Esophagus muscularis mucosa (tissue), 4 donors: ENCODE measurements around the gene EZH2. TPM values are rescaled to one million over a fixed set of nuclear protein-coding genes. Genes with fewer than 3 reads are reported as not detected.

Experiments used
- DNase-seq: peaks from one replicate; pipeline ENCODE4 v3.0.0-alpha.2; 2017; ENCODE audit errors: extremely low spot score
- H3K27ac ChIP-seq, 4 donors: fragments of 200-600 bp; sonication (generic); replicated peaks in 1 of 4; 1 replicate in 3 of 4; 2 replicates in 1 of 4; pipeline ENCODE4 v1.5.1; 2016 to 2019; ENCODE audit warnings: mild to moderate bottlenecking in 1 of 4
- H3K27me3 ChIP-seq, 4 donors: fragments of 200-600 bp; sonication (generic); one replicate each; pipeline versions ENCODE4 v1.5.1 to v1.6.0; 2016 to 2019
- H3K36me3 ChIP-seq, 4 donors: fragments of 200-600 bp; sonication (generic); one replicate each; pipeline ENCODE4 v1.5.1; 2016 to 2019
- H3K4me1 ChIP-seq, 4 donors: fragments of 200-600 bp; sonication (generic); one replicate each; pipeline ENCODE4 v1.5.1; 2016 to 2019
- H3K4me3 ChIP-seq, 4 donors: fragments of 200-600 bp; sonication (generic); 1 replicate in 2 of 4; 2 replicates in 2 of 4; pipeline ENCODE4 v1.5.1; 2016 to 2019; ENCODE audit warnings: mild to moderate bottlenecking in 4 of 4, moderate library complexity in 1 of 4
- H3K9me3 ChIP-seq, 4 donors: fragments of 200-600 bp; sonication (generic); 1 replicate in 3 of 4; 2 replicates in 1 of 4; pipeline ENCODE4 v1.5.1; 2016 to 2019
- EP300 ChIP-seq: sonication (generic); formaldehyde crosslinking; IDR thresholded peaks from one replicate; pipeline ENCODE4 v1.6.1; 2017; ENCODE audit warnings: antibody characterized with exemption
- POLR2A ChIP-seq: fragments of 450-650 bp; IDR thresholded peaks from one replicate; pipeline ENCODE4 v1.6.1; 2017; ENCODE audit warnings: antibody characterized with exemption, moderate library complexity, mild to moderate bottlenecking, low read depth
- POLR2AphosphoS5 ChIP-seq, 2 donors: sonication (generic); formaldehyde crosslinking; IDR thresholded peaks; one replicate each; pipeline ENCODE4 v1.6.1; 2017; ENCODE audit warnings: antibody characterized with exemption in 2 of 2
- WGBS: methylation state at CpG from one replicate; pipeline ENCODE4 v1.1.5; 2018; 5-methylcytosine and 5-hydroxymethylcytosine counted together
- intact Hi-C: fragments of 100-400 bp; cut with DNase I; formaldehyde crosslinking; loops from one replicate; pipeline ENCODE4 v1.15.1; 2023
- total RNA-seq, 4 donors: library from RNA; depleted of rRNA; stranded (reverse); fragments of >200 nt; gene quantifications; one replicate each; pipeline versions ENCODE4 v1.1.0 to v1.2.1, GENCODE V29; 2016
- TF ChIP-seq, protein P1 (sequence below), 3 experiments: fragments of 200-600 bp in 2 of 3; fragments of 450-650 bp in 1 of 3; sonication (generic) in 2 of 3; IDR thresholded peaks; one replicate each; pipeline ENCODE4 v1.5.1; 2017 to 2019; ENCODE audit warnings: antibody characterized with exemption in 3 of 3, mild to moderate bottlenecking in 2 of 3, moderate library complexity in 1 of 3

Gene EZH2
- total RNA-seq, 4 donors from 2014 or later = 0.33 to 0.52 (median 0.45) TPM; not detected in 1

DNA sequence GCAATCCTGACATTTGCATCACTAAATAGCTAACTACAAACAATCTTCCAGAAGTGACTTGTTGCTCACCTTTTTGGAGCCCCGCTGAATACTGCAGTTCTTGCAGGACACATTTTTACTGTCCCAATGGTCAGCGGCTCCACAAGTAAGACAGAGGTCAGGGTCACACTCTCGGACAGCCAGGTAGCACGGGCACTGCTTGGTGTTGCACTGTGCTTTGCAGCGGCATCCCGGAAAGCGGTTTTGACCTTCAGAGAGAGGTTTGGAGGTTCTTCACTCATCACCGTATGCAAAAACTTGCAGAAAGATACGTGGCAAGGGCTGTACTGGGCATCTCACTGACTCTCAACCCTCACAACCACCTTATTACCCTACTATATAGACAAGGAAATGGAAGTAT lies 70.2 kb downstream of the EZH2 start:
- Histone ChIP-seq H3K27me3 (no peaks in the 10 kb centered on the region), H3K4me1 (no peaks in the 10 kb centered on the region), H3K4me3 (no peak overlapping the region), H3K27ac (no peak overlapping the region), H3K36me3 (peaks cover 0 to 4% (median 2%) of the 10 kb centered on the region in 4 donors), H3K9me3 (no peaks in the 10 kb centered on the region)
- WGBS = 96% methylated on average over 9 of the region's 9 CpGs
- DNase-seq = no peak
- TF ChIP-seq POLR2A (no peak), POLR2AphosphoS5 (IDR thresholded peaks at IDR 0.05) (no peak), EP300 (no peak)
- TF ChIP-seq, protein P1, sequence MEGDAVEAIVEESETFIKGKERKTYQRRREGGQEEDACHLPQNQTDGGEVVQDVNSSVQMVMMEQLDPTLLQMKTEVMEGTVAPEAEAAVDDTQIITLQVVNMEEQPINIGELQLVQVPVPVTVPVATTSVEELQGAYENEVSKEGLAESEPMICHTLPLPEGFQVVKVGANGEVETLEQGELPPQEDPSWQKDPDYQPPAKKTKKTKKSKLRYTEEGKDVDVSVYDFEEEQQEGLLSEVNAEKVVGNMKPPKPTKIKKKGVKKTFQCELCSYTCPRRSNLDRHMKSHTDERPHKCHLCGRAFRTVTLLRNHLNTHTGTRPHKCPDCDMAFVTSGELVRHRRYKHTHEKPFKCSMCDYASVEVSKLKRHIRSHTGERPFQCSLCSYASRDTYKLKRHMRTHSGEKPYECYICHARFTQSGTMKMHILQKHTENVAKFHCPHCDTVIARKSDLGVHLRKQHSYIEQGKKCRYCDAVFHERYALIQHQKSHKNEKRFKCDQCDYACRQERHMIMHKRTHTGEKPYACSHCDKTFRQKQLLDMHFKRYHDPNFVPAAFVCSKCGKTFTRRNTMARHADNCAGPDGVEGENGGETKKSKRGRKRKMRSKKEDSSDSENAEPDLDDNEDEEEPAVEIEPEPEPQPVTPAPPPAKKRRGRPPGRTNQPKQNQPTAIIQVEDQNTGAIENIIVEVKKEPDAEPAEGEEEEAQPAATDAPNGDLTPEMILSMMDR (IDR thresholded peaks at IDR 0.05) = no peak
- intact Hi-C loops = no loop called here

DNA sequence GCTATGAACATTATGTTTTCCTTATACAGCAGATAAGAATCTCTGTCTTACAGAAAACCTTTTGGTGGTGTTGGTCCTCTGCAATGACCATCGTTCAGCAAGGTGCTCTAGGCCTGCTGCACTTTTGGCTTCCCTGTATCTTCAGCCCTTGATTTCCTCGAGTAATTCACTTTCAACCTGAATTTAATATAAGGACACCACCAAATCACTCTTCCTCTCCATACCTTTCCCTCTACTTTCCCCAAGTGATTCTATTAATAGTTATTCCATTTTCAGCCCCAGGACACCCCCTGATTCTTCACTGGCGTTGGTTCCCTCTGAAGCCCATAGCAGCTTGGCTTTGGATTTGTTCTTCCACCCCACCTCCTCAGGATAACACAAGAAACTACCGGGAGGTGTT lies 72.2 kb downstream of the EZH2 start:
- H3K27me3 ChIP-seq = no peaks in the 10 kb centered on the region
- H3K27ac ChIP-seq = no peak overlapping the region
- WGBS = 91% methylated on average over 4 of the region's 4 CpGs
- H3K4me3 ChIP-seq = no peak overlapping the region
- peaks cover 0 to 10% (median 3%) of the 10 kb centered on the region in 4 donors for H3K36me3 ChIP-seq
- DNase-seq = no peak
- intact Hi-C loops = no loop called here
- no peaks in the 10 kb centered on the region for H3K4me1 ChIP-seq
- TF ChIP-seq, protein P1 (IDR thresholded peaks at IDR 0.05) = no peak
- TF ChIP-seq POLR2AphosphoS5 (IDR thresholded peaks at IDR 0.05) (no peak), POLR2A (no peak), EP300 (no peak)
- no peaks in the 10 kb centered on the region for H3K9me3 ChIP-seq

DNA sequence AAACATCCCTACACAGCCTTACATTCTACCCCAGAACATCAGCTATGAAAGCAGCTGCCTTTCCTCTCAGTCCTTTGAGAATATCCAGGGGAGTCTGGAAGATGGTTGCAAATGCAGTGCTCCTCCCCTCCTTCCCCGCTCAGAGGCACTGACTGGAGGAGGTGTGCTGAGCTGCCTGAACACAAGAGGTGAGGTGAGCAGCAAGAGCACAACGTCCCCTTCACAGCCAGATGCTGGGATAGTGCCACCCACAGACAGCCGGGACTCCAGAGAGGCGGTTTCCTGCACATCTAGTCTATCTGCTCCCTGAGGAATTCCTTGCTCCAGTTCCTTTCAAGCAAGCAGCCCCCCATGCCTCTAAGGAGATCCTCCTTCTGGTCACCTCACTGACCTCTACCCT lies 74.2 kb downstream of the EZH2 start:
- intact Hi-C loops = no loop called here
- Histone ChIP-seq H3K36me3 (peaks cover 0 to 10% (median 5%) of the 10 kb centered on the region in 4 donors), H3K27ac (no peak overlapping the region), H3K4me1 (no peaks in the 10 kb centered on the region), H3K4me3 (no peak overlapping the region), H3K9me3 (no peaks in the 10 kb centered on the region), H3K27me3 (no peaks in the 10 kb centered on the region)
- no peak for DNase-seq
- TF ChIP-seq POLR2A = no peak
- 73% methylated on average over 4 of the region's 4 CpGs for WGBS

DNA sequence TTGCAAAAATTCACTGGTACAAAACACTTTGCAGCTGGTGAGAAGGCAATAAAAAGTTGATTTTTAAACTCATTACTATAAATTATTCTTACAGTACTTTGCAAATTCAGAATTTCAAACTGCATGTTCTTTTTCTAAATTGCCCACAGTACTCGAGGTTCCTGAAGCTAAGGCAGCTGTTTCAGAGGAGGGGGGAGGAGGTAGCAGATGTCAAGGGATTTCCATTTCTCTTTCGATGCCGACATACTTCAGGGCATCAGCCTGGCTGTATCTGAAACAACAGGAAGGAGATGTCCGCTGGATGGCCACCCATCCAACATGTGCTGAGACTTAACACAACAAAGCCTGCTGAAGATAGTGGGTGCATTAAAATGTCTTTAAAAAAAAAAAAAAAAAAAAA lies 76.7 kb downstream of the EZH2 start:
- intact Hi-C loops = no loop called here
- WGBS = 70% methylated on average over 4 of the region's 4 CpGs
- Histone ChIP-seq H3K36me3 (peaks cover 0 to 16% (median 9%) of the 10 kb centered on the region in 4 donors), H3K4me1 (no peaks in the 10 kb centered on the region), H3K9me3 (no peaks in the 10 kb centered on the region), H3K27ac (no peak overlapping the region), H3K27me3 (no peaks in the 10 kb centered on the region), H3K4me3 (no peak overlapping the region)
- DNase-seq = no peak
- TF ChIP-seq POLR2AphosphoS5 (IDR thresholded peaks at IDR 0.05) = no peak

- DNase-seq = no peak
- H3K36me3 ChIP-seq = peaks cover 6 to 29% (median 21%) of the 10 kb centered on the region in 4 donors
- H3K4me3 ChIP-seq = no peak overlapping the region
- TF ChIP-seq EP300 (no peak), POLR2AphosphoS5 (IDR thresholded peaks at IDR 0.05) (no peak), POLR2A (no peak)
- H3K27me3 ChIP-seq = no peaks in the 10 kb centered on the region
- no peaks in the 10 kb centered on the region for H3K4me1 ChIP-seq
- H3K27ac ChIP-seq = no peak overlapping the region
- 95% methylated on average over 7 of the region's 7 CpGs for WGBS
- intact Hi-C loops = no loop called here
- no peaks in the 10 kb centered on the region for H3K9me3 ChIP-seq
Measured at GRCh38 chr7:148806187-148806586, 77.9 kb downstream of the EZH2 start.

GRCh38 chr7:148804343-148805235 lies 79.5 kb downstream of the EZH2 start:
- Histone ChIP-seq H3K4me1 (no peaks in the 10 kb centered on the region), H3K36me3 (peaks cover 21 to 45% (median 37%) of the 10 kb centered on the region in 4 donors), H3K9me3 (no peaks in the 10 kb centered on the region), H3K4me3 (no peak overlapping the region), H3K27ac (no peak overlapping the region), H3K27me3 (no peaks in the 10 kb centered on the region)
- TF ChIP-seq, protein P1 (IDR thresholded peaks at IDR 0.05) = no peak
- no peak for TF ChIP-seq EP300
- no peak for TF ChIP-seq POLR2AphosphoS5 (IDR thresholded peaks at IDR 0.05)
- no peak for TF ChIP-seq POLR2A
- WGBS = 87% methylated on average over 10 of the region's 10 CpGs
- intact Hi-C loops = no loop called here
- DNase-seq = no peak
